Measurements from ENCODE around the gene SLC39A1. TPM values are rescaled to one million over a fixed set of nuclear protein-coding genes. Genes with fewer than 3 reads are reported as not detected.
A peak's percentile ranks its signal among the peaks of the same experiment; 100 is the strongest.

SLC39A1 gene
- total RNA-seq, 1 experiment from 2014 or later = 158 TPM

- no peaks in the 10 kb centered on the region for H3K9me3 ChIP-seq (ENCODE audit: control insufficient read depth, insufficient read depth, low read depth, low read length)
- H3K27ac ChIP-seq (ENCODE audit: low read length) = peak overlapping the region; percentile 86
- H3K27me3 ChIP-seq (ENCODE audit: control insufficient read depth, insufficient read depth, low read length) = no peaks in the 10 kb centered on the region
- POLR2A ChIA-PET = interaction anchor here (0.6 kb wide), 1 partner anchor 13 kb away, joined by 3 read pairs; the partner anchor contains the start of gene DENND4B
- DNase-seq (ENCODE audit: low read depth, low spot score) = no peak
- ATAC-seq = no peak
- intact Hi-C loops (cut with micrococcal nuclease; ENCODE audit: unreplicated experiment) = no loop called here
- peak overlapping the region; percentile 31 to 80; a peak in 3 of 4 replicates for H3K4me3 ChIP-seq (ENCODE audit: low read depth in 2 of 2, low read length in 2 of 2)
- BruUV-seq (replicated peaks) = no TSS peak
- CTCF ChIA-PET = no interaction called here
- no peaks in the 10 kb centered on the region; the same call in 1 of the 2 replicates for H3K36me3 ChIP-seq (ENCODE audit: control insufficient read depth, insufficient read depth, low read length)
- TF ChIP-seq REST (IDR thresholded peaks at IDR 0.05; ENCODE audit: insufficient read depth in 1 of 2, low read depth in 2 of 2, low read length in 1 of 2) (no peak), CTCF (IDR thresholded peaks at IDR 0.05) (no peak), POLR2AphosphoS5 (IDR thresholded peaks at IDR 0.05; ENCODE audit: low read depth, low read length) (no peak), SIN3A (IDR thresholded peaks at IDR 0.05; ENCODE audit: borderline replicate concordance, insufficient read depth, low read depth, low read length) (no peak)
- H3K4me1 ChIP-seq (ENCODE audit: control insufficient read depth, insufficient read depth, low read length) = peaks cover 32% of the 10 kb centered on the region
- in situ Hi-C loops (cut with HindIII; ENCODE audit: low pct_unique_long_range_greater_than_20kb, low sequenced_read_pairs) = no loop called here
Observed at GRCh38 chr1:153958961-153959260, 4.4 kb downstream of the SLC39A1 start.

- Histone ChIP-seq H3K27ac (ENCODE audit: low read length) (peak within 1 kb of the TSS; percentile 86), H3K27me3 (ENCODE audit: control insufficient read depth, insufficient read depth, low read length) (no peaks in the 10 kb centered on the region), H3K4me1 (ENCODE audit: control insufficient read depth, insufficient read depth, low read length) (peaks cover 32% of the 10 kb centered on the region), H3K36me3 (ENCODE audit: control insufficient read depth, insufficient read depth, low read length) (no peaks in the 10 kb centered on the region; the same call in 1 of the 2 replicates), H3K4me3 (ENCODE audit: low read depth in 2 of 2, low read length in 2 of 2) (peak within 1 kb of the TSS; percentile 80 to 98), H3K9me3 (ENCODE audit: control insufficient read depth, insufficient read depth, low read depth, low read length) (no peaks in the 10 kb centered on the region)
- peak; percentile 97 for DNase-seq (ENCODE audit: low read depth, low spot score)
- POLR2A ChIA-PET = interaction anchor here (0.6 kb wide), 2 partner anchors 12 to 135 kb away, joined by 3 to 4 read pairs; partner anchors contain the start of gene DENND4B
- in situ Hi-C loops (cut with HindIII; ENCODE audit: low pct_unique_long_range_greater_than_20kb, low sequenced_read_pairs) (no loop called here), intact Hi-C loops (cut with micrococcal nuclease; ENCODE audit: unreplicated experiment) (no loop called here)
- peak; percentile 90 for ATAC-seq
- BruUV-seq (replicated peaks) = no TSS peak
- CTCF ChIA-PET = interaction anchor here (0.6 kb wide), 1 partner anchor 38 kb away, joined by 3 read pairs; no protein-coding TSS in a partner anchor
- TF ChIP-seq REST (IDR thresholded peaks at IDR 0.05; ENCODE audit: insufficient read depth in 1 of 2, low read depth in 2 of 2, low read length in 1 of 2) (0 out of 4 replicates have a peak, but pooled peaks of 1 of the 2 experiments have one; percentile 40), CTCF (IDR thresholded peaks at IDR 0.05) (no peak), TCF7L2 (IDR thresholded peaks at IDR 0.05; ENCODE audit: low read depth, low read length) (no peak), SIN3A (IDR thresholded peaks at IDR 0.05; ENCODE audit: borderline replicate concordance, insufficient read depth, low read depth, low read length) (0 out of 2 replicates have a peak, but pooled peaks have one; percentile 32), POLR2AphosphoS5 (IDR thresholded peaks at IDR 0.05; ENCODE audit: low read depth, low read length) (peak; percentile 63; the same call in 1 of the 2 replicates)
Observed at GRCh38 chr1:153958111-153958960, 5.0 kb downstream of the SLC39A1 start, which contains the start of gene CRTC2. CRTC2 (minus strand) TSS chr1:153958612; CDS start chr1:153958497, 115 bp downstream.
